ENCODE measurements around the gene USP16.

DNA sequence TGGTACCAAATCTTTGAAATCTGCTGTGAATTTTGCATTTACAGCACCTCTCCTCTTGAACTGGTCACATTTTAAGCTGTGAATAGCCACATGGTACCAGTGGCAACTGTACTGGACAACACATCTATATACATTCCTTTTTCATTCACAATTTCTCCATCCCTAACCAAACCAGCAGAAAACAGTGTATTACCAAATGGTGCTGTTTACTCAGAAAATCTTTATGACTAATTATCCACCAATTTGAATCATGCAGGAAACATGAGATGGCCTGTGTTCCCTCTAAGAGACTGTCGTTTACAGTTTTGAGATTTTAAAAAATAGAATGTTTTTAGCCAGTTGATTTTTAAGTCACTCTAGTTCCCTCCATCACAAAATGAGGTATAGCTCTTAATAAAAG, 66.6 kb downstream of the USP16 start:
- no peak for TF ChIP-seq CTCF (IDR thresholded peaks at IDR 0.05)
- TF ChIP-seq POLR2AphosphoS5 (IDR thresholded peaks at IDR 0.05) = no peak

Data from prostate gland (tissue), 2 donors.